Kidney glomerular epithelial cell (primary cell): ENCODE measurements around the gene SCAND1.
"Not testable (repeated sequence)": the region's sequence is repeated elsewhere in the genome, so short reads cannot be mapped to it uniquely, and the experiment has no call there.

ENCODE experiments used
- DNase-seq: peaks from one replicate; lab custom pipeline; 2025; lab: John Stamatoyannopoulos, UW

SCAND1 gene

GRCh38 chr20:35954200-35954906, at the start of gene SCAND1:
SCAND1 (minus strand) TSS chr20:35954502; CDS start chr20:35954284, 218 bp downstream.
- DNase-seq: peak; percentile 89

DNA sequence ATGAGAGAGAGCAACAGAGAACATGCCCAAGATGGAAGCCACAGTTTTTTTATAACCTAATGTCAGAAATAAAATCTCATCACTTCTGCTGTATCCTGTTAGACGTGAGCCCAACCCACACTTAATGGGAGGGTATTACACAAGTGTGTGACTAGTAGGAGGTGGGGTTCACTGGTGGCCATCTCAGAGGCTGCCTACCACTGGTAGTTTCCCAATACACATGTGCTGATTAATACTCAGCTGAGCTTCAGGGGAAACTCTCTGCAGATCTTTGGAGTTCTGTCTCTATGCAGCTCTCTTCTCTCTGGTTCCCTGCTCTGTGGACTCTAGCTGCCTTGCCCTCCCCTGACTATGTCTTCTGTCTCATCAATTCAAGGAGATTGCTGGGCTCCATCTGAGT, 49.7 kb upstream of the SCAND1 start:
- no peak for DNase-seq

- DNase-seq: no peak
Measured at GRCh38 chr20:36002855-36003254, 48.6 kb upstream of the SCAND1 start.

- DNase-seq: not testable (repeated sequence)
Measured at GRCh38 chr20:36001331-36001730, 47.0 kb upstream of the SCAND1 start.

DNA sequence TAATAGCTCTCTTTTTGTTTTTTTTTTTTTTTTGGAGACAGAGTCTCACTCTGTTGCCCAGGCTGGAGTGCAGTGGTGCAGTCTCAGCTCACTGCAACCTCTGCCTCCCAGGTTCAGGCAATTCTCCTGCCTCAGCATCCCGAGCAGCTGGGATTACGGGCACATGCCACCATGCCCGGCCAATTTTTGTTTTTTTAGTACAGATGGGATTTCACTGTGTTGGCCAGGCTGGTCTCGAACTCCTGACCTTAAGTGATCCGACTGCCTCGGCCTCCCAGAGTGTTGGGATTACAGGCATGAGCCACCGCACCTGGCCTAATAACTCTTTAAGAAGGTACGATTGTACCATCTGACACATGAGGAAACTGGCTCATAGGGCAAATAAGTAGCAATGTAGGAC, 42.2 kb upstream of the SCAND1 start:
- DNase-seq: not testable (repeated sequence)

- peak; percentile 78 for DNase-seq
Measured at GRCh38 chr20:35994994-35995453, 40.7 kb upstream of the SCAND1 start.

GRCh38 chr20:35992713-35993335, 38.5 kb upstream of the SCAND1 start:
- DNase-seq: peak; percentile 79

DNA sequence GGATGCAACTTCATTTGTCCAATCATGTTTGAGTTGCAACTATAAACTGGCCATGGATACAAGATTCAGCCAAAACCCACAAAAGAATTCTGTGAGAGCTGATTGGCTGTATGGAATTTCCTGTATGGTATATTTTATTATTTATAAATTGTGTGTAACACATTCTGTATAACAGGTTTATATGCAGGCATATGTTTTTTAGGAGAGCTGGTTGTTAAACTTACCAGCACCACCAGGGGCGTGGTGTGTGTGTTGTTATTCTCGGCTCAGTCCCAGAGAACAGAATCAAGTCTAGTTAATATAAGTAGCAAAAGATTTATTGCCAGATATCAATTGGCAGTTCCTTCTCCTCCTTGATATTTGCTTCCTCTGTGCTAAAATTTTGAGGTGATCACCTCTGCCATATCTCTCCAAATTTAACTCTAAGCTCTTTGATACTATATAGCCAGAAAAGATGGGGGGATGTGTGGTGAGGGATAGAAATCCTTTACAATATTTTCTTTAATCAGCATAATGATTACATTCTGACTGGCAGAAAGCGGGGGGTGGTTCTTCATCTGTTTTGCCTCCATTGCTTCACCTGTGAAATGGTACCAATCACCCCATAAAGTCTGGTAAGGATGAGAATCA, 37.0 kb upstream of the SCAND1 start:
- no peak for DNase-seq

GRCh38 chr20:35988910-35989463, 34.7 kb upstream of the SCAND1 start:
- DNase-seq: no peak

DNA sequence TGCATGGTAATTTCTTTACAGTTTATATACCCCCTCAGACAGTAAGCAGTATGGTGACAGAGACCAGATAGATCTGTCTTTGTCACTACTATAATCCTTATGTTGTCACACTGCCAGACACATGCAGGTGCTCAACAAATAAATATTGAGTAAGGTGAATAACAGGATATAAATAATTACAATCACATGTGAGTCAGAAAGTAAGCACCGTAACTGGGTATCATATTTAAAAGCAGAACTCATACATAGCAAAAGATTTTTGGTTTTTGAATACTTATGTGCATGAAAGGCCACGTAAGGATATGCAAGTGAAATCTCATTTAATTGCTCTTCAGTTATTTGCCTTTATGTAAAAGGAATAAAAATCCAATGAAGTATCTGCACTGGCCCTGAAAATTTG, 31.5 kb upstream of the SCAND1 start:
- no peak for DNase-seq

DNA sequence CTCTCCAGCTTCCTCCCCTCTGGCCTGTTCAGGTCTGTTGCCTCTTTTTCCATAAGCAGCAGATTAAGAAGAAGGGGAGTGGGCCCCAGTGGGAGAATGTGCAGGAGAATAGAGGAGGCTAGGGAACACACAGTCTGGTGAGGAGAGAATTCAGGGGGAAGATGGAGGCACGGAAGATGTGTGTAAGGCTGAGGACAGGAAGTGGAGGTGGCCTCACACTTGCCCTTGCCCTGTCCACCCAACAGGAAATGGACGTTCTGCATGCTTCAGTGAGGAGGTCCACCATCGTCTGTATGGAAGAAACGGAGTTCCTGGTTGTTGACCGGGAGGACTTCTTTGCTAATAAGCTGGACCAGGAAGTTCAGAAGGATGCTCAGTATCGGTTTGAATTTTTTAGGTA, 30.1 kb upstream of the SCAND1 start:
- DNase-seq: no peak

DNA sequence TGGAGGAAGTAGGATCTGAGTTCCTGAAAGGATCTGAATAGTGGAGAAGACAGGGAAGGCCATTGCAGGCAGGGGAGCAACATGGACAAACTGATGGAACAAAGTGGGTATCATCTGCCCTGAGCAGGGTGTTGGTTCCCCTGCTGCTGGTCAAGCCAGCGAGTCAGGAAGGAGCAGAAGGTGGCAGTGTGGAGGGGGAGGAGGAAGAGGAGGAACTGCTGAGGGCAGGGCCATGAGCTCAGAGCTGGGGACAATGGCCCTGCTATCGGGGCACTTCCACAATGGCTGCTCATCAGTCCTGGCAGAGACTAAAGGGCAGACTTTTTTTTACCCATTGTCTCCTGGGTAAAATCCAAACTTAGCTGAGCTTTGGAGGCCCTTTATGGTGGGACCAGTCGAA, 27.7 kb upstream of the SCAND1 start:
- no peak for DNase-seq

DNA sequence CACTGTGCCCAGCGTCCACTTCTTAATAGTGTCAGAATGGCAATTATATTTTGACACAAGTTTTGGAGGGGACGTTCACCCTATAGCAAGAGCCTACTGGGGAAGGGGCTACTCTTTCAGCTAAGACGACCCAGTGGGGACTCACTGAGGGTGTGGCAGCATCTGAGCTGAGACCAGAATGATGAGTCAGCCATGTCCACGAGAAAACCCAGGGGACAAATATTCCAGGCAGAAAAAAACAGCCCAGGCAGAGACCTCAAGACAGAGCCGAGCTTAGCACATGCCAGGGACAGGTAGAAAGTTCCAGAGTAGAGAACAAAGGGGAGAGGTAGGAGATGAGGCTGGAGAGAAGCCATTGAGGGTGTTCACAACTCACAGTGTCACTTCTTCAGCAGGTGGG, 25.2 kb upstream of the SCAND1 start:
- no peak for DNase-seq

DNA sequence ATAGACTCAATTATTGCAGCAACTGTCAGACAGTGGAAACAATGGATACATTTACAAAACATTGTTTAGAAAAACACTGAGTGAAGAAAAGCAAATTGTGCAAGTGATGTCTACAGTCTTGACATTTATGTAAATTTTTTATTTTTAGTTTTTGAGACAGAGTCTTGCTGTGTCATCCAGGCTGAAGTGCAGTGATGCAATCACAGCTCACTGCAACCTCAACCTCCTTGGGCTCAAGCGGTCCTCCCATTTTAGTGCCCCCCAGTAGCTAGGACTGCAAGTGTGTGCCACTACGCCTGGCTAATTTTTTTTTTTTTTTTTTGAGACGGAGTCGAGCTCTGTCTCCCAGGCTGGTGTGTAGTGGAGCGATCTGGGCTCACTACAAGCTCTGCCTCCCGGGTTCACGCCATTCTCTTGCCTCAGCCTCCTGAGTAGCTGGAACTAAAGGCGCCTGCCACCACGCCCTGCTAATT, 23.8 kb upstream of the SCAND1 start:
- DNase-seq: no peak

DNA sequence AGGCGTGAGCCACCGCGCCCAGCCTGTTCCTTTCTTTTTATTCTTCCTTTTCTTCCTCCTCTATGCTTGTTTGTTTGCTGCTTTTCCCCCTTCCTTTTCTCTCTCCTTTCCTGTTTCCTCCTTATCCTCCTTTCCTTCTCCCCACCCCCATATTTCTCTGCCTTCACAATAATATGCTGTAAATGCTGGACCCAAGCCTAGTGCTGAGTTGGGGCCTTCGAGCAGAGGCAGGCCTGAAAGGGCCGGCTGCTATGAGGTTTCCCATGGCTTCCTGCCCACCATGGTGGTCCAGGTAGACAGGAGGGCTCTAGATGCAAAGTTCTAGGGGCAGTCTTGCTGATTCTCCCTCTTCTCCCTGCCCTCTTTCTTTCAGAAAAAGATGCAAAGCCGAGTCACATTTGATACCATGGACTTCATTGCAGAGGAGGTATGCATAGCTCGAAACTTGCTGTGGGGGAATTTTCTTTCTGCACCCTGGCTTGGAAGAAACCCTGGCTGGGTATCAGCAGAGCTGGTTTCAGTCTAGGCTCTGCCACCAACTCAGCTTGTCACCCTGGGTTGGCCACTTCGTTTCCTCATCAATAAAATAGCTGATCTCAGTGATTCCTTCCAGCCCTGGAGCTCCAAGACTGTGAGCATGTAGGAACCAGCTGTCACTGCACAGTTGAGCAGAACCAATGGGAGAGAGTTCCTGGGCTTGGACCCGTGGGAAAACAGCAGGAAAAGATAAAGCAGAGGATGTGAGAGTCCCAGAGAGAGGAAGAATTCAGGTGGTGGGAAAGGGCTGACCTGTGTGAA, 21.5 kb upstream of the SCAND1 start:
- no peak for DNase-seq

DNA sequence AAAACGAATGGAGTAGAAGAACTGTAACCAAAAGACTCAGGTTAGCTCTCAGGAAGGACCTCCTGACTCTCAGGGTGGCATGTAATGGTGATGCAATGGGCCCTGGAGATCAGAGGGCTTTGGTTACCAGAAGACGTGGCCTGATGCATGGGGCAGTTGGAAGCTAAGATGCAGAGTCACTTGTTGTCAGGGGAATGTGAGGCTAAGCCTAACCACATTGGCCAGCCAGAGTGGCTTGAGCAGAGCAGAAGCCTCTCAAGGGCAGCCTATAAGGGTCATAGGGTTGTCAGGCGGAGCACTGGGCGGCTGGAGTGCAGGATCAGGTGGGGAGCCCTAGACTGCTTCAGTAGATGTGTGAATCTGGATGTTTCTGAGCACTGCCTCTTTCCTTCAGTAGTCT, 20.0 kb upstream of the SCAND1 start:
- DNase-seq: no peak

DNA sequence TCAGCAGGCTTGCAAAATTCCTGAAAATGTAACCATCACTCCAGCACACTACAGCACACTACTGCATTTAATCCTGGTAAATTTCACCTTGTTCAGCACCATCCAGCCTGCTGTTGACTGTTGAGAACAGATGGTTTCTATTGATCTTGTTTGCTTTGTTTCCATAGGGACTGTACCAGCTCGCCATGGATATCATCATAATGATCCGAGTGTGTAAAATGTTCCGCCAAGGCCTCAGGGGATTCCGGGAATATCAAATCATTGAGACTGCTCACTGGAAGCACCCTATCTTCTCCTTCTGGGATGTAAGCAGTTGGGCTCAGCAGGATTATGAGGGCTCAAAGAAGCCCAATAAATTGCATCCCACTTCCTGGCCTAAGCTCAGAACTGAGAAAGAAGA, 18.2 kb upstream of the SCAND1 start:
- no peak for DNase-seq

DNA sequence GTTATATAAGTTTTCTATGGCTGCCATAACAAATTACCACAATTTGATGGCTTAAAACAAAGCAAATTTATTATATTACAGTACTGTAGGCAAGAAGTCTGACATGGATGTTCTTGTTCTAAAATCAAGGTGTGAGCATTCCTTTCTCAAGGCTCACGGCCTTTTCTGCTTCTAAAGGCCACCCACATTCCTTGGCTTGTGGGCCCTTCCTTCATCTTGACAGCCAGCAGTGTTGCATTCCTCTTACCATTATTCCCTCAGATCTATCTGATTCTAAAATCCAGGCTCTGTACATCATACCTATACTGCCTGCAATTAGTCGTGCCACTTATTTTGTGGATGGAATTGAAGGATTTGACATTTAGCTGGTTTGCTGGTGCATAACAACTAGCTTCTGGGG, 17.7 kb upstream of the SCAND1 start:
- no peak for DNase-seq

DNA sequence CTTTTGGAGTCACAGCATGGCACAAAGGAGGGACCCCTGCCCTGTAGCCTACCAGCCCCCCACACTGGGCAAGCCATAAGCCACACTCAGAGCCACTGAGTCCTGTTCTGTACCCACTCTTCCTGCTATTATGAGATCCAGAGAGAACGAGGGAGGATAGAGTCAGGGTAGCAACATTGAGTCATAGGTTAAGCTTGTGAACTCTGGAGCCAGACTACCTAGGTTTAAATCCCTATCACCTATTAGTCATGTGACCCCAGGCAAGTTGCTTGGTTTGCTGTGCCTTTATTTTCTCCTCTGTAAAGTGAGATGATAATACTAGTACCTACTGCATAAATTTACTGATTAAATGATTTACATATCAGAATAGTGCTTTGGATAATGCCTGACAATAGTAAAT, 14.6 kb upstream of the SCAND1 start:
- DNase-seq: peak; percentile 3

GRCh38 chr20:35967979-35968640, 13.8 kb upstream of the SCAND1 start, which contains the start of gene CNBD2:
CNBD2 (plus strand) TSS chr20:35968590; CDS start chr20:35968763, 173 bp downstream.
- DNase-seq: no peak

DNA sequence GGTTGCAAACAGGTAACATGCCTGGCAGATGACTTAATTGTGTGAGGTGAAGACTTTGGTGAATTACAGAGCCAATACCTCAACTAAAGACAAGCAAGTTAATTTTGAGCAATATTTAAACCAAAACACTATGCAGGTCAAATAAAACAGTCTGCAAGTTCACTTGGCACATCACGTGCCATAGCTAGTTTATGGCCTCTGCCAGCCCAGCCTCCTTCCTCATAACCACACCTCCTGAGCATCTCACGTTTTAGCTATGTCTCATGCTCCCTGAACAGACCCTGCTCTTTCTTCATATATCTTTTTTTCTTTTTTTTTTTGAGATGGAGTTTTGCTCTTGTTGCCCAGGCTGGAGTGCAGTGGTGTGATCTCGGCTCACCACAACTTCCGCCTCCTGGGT, 9.6 kb upstream of the SCAND1 start:
- no peak for DNase-seq
